Epithelial cell of prostate (primary cell): ENCODE measurements around the gene PTDSS2.

ENCODE experiments used
- DNase-seq: peaks from one replicate; pipeline ENCODE4 v3.0.0-alpha.2; 2011; ENCODE audit warnings: low read depth, low spot score
- H3K27ac ChIP-seq: fragments of 450-650 bp; 2 replicates; pipeline ENCODE4 v1.5.1; 2017; ENCODE audit warnings: mild to moderate bottlenecking

Gene PTDSS2

DNA sequence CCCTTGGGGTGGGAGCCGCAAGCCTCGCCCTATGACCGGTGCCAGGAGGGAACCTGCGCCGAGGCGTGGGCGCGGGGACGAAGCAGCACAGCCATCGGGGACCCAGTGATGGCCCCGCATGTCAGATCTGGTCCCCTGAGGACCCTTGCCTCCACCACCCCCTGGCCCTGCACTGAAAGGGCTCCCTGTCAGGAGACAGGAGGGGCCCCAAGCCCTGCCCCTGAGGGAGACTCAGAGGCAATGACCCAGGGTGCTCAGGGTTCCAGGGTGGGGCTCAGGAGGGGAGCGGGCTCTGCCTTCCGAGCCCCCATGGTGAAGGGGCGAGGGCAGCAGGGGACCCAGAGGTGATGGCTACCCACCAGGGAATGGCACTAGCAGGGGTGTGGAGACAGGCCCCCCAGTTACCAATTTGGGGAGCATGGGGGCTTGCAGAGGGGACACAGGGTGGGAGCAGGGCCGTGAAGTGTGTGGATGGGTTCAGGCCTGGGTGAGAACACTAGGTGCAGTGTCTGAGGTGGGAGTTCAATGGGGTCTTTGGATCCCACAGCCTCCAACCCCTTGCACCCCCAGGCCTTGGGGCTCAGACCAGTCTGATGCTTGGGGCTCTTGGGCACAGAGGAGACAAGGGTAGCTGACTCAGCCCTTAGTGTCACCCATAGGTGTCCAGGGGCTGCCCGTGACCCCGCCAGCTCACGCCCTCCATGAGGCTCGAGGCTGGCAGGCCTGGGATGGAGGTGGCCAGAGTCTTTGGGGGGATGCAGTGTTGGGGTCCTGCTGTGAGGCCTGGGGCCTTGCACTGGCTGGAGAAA lies 87.7 kb downstream of the PTDSS2 start:
- H3K27ac ChIP-seq: no peak overlapping the region
- DNase-seq: no peak

- H3K27ac ChIP-seq: no peak overlapping the region
Measured at GRCh38 chr11:538431-539051, 88.5 kb downstream of the PTDSS2 start.

DNA sequence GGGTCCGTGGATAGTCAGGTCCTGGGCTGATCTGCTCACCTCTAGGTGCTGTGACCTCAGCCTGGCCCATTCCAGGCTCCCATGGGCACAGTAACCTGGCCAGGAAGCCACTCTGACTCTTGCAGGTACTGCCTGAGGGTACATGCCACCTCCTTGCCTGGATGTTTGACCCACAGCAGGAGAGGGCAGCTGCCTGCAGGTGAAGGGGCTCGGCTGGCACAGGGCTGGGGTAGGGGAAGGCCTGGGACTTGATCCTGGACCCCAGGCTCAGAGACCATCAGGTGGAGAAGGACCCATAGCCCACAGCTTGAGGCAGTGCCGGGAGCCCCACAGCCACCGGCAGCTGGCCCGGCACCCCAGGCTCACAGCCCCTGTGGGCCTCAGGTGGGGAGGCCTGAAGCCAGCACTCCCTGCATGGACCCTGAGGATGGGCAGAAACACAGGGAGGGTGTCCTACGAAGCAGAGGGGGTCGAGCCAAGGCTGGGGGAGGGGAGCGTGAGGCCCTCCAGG lies 89.9 kb downstream of the PTDSS2 start:
- DNase-seq: no peak
- no peak overlapping the region for H3K27ac ChIP-seq

More at GRCh38 chr11:538431-539051, 88.5 kb downstream of the PTDSS2 start:
- no peak for DNase-seq
